Fibroblast of peridontal ligament (primary cell): ENCODE results near the gene DESI1.
"Not testable (repeated sequence)": the region's sequence is repeated elsewhere in the genome, so short reads cannot be mapped to it uniquely, and the experiment has no call there.

ENCODE experiments used
- DNase-seq: peaks from one replicate; pipeline ENCODE4 v3.0.0-alpha.2; 2010; ENCODE audit errors: extremely low read depth

Gene DESI1

GRCh38 chr22:41634610-41635009, 13.8 kb upstream of the DESI1 start:
- DNase-seq = not testable (repeated sequence)

- DNase-seq = not testable (repeated sequence)
Observed at GRCh38 chr22:41631615-41632014, 10.8 kb upstream of the DESI1 start.

- DNase-seq = not testable (repeated sequence)
Observed at GRCh38 chr22:41631115-41631514, 10.3 kb upstream of the DESI1 start.

- DNase-seq = no peak
Observed at GRCh38 chr22:41625577-41625976, 4.7 kb upstream of the DESI1 start.

- DNase-seq = no peak
Observed at GRCh38 chr22:41621911-41622179, 1.0 kb upstream of the DESI1 start.

- DNase-seq = peak; percentile 100
Observed at GRCh38 chr22:41621099-41621910, 462 bp upstream of the DESI1 start, which contains the start of gene XRCC6. Gene XRCC6 (plus strand): TSS chr22:41621295. CDS start chr22:41622005, 710 bp downstream.

GRCh38 chr22:41619979-41620588, 759 bp downstream of the DESI1 start:
- no peak for DNase-seq

- no peak for DNase-seq
Observed at GRCh38 chr22:41613456-41613855, 7.4 kb downstream of the DESI1 start.

- no peak for DNase-seq
Observed at GRCh38 chr22:41612603-41613306, 8.1 kb downstream of the DESI1 start.

- DNase-seq = no peak
Observed at GRCh38 chr22:41608386-41608785, 12.5 kb downstream of the DESI1 start.

GRCh38 chr22:41603873-41604332, 16.9 kb downstream of the DESI1 start:
- no peak for DNase-seq

- DNase-seq = no peak
Observed at GRCh38 chr22:41600976-41601375, 19.9 kb downstream of the DESI1 start.

- no peak for DNase-seq
Observed at GRCh38 chr22:41598891-41599635, 21.8 kb downstream of the DESI1 start.

GRCh38 chr22:41598081-41598480, 22.8 kb downstream of the DESI1 start:
- DNase-seq = peak; percentile 60

GRCh38 chr22:41597635-41597953, 23.2 kb downstream of the DESI1 start:
- DNase-seq = no peak

GRCh38 chr22:41596776-41597634, 23.8 kb downstream of the DESI1 start:
- DNase-seq = peak; percentile 52

GRCh38 chr22:41595703-41596102, 25.1 kb downstream of the DESI1 start:
- no peak for DNase-seq

GRCh38 chr22:41593336-41593960, 27.4 kb downstream of the DESI1 start:
- not testable (repeated sequence) for DNase-seq

- peak; percentile 99 for DNase-seq
Observed at GRCh38 chr22:41589391-41590241, 31.2 kb downstream of the DESI1 start, which contains the start of gene PMM1. Gene PMM1 (minus strand): TSS chr22:41589840. CDS start chr22:41589805, 35 bp downstream.

GRCh38 chr22:41587347-41587723, 33.5 kb downstream of the DESI1 start:
- DNase-seq = no peak
